Epithelial cell of prostate (primary cell): ENCODE results near the gene ZFAND3.
"Not testable (repeated sequence)": the region's sequence is repeated elsewhere in the genome, so short reads cannot be mapped to it uniquely, and the experiment has no call there.

Source experiments
- DNase-seq: peaks from one replicate; pipeline ENCODE4 v3.0.0-alpha.2; 2011; ENCODE audit warnings: low read depth, low spot score
- H3K27ac ChIP-seq: fragments of 450-650 bp; 2 replicates; pipeline ENCODE4 v1.5.1; 2017; ENCODE audit warnings: mild to moderate bottlenecking

Gene ZFAND3

GRCh38 chr6:38024908-38025307, 205.4 kb downstream of the ZFAND3 start:
- H3K27ac ChIP-seq, result no peak overlapping the region
- DNase-seq, result no peak

GRCh38 chr6:38025451-38025850, 205.9 kb downstream of the ZFAND3 start:
- H3K27ac ChIP-seq, result no peak overlapping the region
- DNase-seq, result no peak

GRCh38 chr6:38027685-38028373, 208.3 kb downstream of the ZFAND3 start:
- DNase-seq, result no peak
- no peak overlapping the region for H3K27ac ChIP-seq

GRCh38 chr6:38030380-38030779, 210.9 kb downstream of the ZFAND3 start:
- DNase-seq, result no peak
- H3K27ac ChIP-seq, result no peak overlapping the region

- DNase-seq, result no peak
Observed at GRCh38 chr6:38032797-38033196, 213.3 kb downstream of the ZFAND3 start.

GRCh38 chr6:38033442-38033982, 214.0 kb downstream of the ZFAND3 start:
- no peak overlapping the region for H3K27ac ChIP-seq
- no peak for DNase-seq

More at GRCh38 chr6:38032797-38033196, 213.3 kb downstream of the ZFAND3 start:
- H3K27ac ChIP-seq, result no peak overlapping the region

GRCh38 chr6:38034274-38034914, 214.9 kb downstream of the ZFAND3 start:
- DNase-seq, result no peak
- H3K27ac ChIP-seq, result no peak overlapping the region

GRCh38 chr6:38035478-38035877, 216.0 kb downstream of the ZFAND3 start:
- DNase-seq, result no peak
- H3K27ac ChIP-seq, result no peak overlapping the region

GRCh38 chr6:38039502-38039901, 220.0 kb downstream of the ZFAND3 start:
- H3K27ac ChIP-seq, result no peak overlapping the region
- no peak for DNase-seq

- H3K27ac ChIP-seq, result no peak overlapping the region
- DNase-seq, result no peak
Observed at GRCh38 chr6:38040254-38040653, 220.7 kb downstream of the ZFAND3 start.

GRCh38 chr6:38043259-38043753, 223.8 kb downstream of the ZFAND3 start:
- H3K27ac ChIP-seq, result no peak overlapping the region
- DNase-seq, result no peak

GRCh38 chr6:38045701-38046305, 226.3 kb downstream of the ZFAND3 start:
- DNase-seq, result no peak
- H3K27ac ChIP-seq, result no peak overlapping the region

GRCh38 chr6:38047562-38047961, 228.0 kb downstream of the ZFAND3 start:
- DNase-seq, result no peak
- H3K27ac ChIP-seq, result no peak overlapping the region

- H3K27ac ChIP-seq, result peak overlapping the region; percentile 61
- DNase-seq, result not testable (repeated sequence)
Observed at GRCh38 chr6:38049861-38050397, 230.4 kb downstream of the ZFAND3 start.

GRCh38 chr6:38051819-38052434, 232.4 kb downstream of the ZFAND3 start:
- peak; percentile 63 for DNase-seq
- peak overlapping the region; percentile 61 for H3K27ac ChIP-seq

GRCh38 chr6:38054527-38055202, 235.1 kb downstream of the ZFAND3 start:
- no peak for DNase-seq
- H3K27ac ChIP-seq, result no peak overlapping the region

- no peak overlapping the region for H3K27ac ChIP-seq
- DNase-seq, result no peak
Observed at GRCh38 chr6:38055203-38055589, 235.7 kb downstream of the ZFAND3 start.

GRCh38 chr6:38056361-38056760, 236.8 kb downstream of the ZFAND3 start:
- H3K27ac ChIP-seq, result no peak overlapping the region
- DNase-seq, result no peak

- DNase-seq, result peak; percentile 80
- peak overlapping the region; percentile 14 for H3K27ac ChIP-seq
Observed at GRCh38 chr6:38057994-38058393, 238.5 kb downstream of the ZFAND3 start.

- no peak for DNase-seq
- no peak overlapping the region for H3K27ac ChIP-seq
Observed at GRCh38 chr6:38062066-38062465, 242.5 kb downstream of the ZFAND3 start.
